Fibroblast of mammary gland (primary cell): Measurements from ENCODE around the gene DOK6.

Experiments
- DNase-seq: peaks from one replicate; pipeline ENCODE4 v3.0.0-alpha.2; 2010; ENCODE audit warnings: low read depth
- H3K4me3 ChIP-seq: 2 replicates; pipeline ENCODE4 v1.5.1; 2011; ENCODE audit warnings: low read depth, mild to moderate bottlenecking, low read length, moderate library complexity; ENCODE audit not compliant: control insufficient read depth
- TF ChIP-seq, protein P1 (sequence below): conservative IDR thresholded peaks from 2 replicates; pipeline ENCODE4 v1.5.1; 2011; ENCODE audit warnings: low read depth, low read length, inconsistent platforms; ENCODE audit not compliant: control insufficient read depth, insufficient read depth

The DOK6 gene

DNA sequence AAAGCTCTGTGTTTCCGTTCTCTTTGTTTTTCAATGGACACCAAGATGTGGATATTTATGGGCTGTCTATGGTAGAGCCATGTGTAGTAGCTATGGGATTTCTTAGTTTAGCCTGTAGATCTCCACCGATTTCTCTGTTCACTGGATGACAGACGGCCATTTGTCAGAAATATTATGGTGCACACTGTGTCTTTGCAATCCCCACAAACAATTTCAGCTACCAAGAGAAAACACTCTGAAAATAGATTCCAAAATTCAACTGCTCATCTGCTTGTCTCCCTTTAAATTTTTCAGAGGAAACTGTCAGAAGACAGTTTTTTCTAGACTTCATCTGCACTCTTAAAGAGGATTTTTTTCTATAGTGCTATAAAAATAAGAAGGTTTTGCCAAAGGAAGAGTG, 380.2 kb downstream of the DOK6 start:
- TF ChIP-seq, protein P1, sequence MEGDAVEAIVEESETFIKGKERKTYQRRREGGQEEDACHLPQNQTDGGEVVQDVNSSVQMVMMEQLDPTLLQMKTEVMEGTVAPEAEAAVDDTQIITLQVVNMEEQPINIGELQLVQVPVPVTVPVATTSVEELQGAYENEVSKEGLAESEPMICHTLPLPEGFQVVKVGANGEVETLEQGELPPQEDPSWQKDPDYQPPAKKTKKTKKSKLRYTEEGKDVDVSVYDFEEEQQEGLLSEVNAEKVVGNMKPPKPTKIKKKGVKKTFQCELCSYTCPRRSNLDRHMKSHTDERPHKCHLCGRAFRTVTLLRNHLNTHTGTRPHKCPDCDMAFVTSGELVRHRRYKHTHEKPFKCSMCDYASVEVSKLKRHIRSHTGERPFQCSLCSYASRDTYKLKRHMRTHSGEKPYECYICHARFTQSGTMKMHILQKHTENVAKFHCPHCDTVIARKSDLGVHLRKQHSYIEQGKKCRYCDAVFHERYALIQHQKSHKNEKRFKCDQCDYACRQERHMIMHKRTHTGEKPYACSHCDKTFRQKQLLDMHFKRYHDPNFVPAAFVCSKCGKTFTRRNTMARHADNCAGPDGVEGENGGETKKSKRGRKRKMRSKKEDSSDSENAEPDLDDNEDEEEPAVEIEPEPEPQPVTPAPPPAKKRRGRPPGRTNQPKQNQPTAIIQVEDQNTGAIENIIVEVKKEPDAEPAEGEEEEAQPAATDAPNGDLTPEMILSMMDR = no peak
- no peak for DNase-seq
- no peak overlapping the region for H3K4me3 ChIP-seq

DNA sequence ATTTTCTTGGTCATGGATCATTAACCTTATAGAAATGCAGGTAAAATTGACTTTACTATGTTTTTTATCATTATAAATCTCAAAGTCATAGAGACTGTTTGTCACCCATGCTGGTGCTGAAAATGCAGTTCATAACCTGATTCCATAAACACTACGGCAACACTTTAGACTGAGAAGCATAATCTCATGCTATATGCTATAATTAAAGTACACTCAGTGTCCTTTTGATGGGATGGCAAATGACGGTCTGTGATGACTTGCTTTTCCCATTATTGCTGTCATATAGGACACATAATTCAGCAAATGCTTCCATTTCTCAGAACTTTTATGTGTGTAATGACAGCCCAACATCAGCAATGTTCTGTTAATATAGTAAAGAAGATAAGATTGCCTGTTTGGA, 384.1 kb downstream of the DOK6 start:
- no peak for DNase-seq
- H3K4me3 ChIP-seq = no peak overlapping the region
- TF ChIP-seq, protein P1 = no peak

DNA sequence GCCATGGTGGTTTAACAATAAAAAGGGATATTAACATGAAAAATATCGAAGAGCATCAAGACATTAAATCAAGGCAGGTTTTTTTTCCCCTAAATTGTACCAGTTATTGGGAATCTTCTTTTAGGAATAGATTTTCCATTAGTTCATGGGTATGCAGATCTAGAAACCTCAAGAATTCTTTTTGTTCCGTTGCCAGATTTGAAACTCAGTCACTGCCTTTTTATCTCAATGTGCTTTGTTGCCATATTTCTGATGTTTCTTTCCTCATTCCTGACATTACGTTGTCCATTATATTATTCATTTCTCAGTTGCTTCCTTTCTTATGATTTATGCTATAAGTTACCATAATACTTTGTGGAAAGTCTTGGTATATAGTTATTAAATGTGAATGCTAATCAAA, 384.8 kb downstream of the DOK6 start:
- DNase-seq = no peak
- TF ChIP-seq, protein P1 = no peak
- H3K4me3 ChIP-seq = no peak overlapping the region

DNA sequence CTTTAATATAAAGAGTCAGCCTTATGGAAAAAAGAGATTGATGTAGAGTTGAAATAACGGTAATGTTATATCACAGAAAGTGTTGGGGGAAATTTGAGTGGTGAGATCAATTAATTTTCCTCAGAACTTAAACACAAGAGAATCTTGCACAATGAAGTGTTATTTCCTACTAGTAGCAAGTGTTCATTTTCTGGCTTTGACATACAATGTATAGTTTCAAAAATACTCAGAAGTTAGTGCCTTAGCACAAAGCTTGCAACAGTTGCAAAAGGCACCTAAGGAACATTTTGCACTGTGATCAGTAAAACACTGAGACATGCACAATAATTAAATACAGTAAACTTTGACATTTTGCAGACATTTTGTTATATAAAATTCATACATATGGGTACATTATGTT, 385.7 kb downstream of the DOK6 start:
- no peak overlapping the region for H3K4me3 ChIP-seq
- DNase-seq = no peak
- TF ChIP-seq, protein P1 = no peak

DNA sequence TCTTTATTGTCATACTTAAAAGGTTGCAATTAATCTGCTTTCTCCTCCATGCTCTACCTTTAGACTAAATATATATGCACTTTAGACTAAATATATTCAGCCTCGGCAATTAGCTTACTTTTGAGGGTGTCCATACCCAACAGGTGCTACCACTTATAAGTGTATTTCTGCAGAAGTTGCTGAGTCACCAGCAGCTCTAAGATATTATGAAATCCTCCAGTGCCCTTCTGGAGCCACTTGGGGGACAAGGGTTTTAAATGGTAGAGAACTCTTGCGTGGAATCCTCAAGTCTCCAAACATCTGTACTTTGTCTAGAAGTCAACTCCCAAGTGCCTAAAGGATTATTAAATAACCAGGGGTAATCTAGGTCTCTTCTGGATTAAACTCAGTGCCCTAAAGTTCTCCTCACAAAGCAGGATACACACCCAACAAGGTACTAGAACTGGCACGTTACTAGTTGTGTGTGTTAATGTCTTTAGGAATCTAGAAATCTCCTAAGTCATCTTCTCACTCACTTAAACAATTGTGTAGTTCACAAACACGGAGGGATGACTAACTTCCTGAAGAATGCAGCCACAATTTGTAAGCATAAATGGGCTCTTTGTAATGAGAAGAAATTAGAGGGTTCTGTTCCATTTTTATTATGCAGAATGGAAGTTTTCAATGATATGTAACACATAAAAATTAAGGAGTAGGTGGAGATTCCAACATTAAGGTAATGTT, 387.3 kb downstream of the DOK6 start:
- peak; percentile 42 for DNase-seq
- TF ChIP-seq, protein P1 = no peak
- H3K4me3 ChIP-seq = no peak overlapping the region

DNA sequence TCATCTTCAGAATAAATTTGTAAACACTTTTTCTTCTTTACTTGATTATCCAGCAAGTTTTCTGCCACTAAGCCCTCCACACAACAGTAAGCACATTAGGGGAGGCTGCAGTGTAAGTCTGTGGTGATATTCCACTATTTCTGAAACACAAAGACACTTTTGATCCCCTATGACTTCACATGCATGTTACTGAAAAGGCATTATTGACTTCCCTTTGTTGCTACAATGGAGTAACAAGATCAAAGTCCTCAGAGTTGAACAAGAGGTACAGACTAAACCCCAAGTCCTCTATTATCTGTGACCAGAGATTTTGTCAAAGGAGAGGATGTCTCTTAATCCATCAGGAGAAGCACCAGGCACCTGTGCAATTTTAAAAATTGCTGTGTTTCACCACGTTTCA, 389.1 kb downstream of the DOK6 start:
- TF ChIP-seq, protein P1 = no peak
- H3K4me3 ChIP-seq = no peak overlapping the region
- DNase-seq = no peak
